LNCAP (cell line): ENCODE results near the gene KCNH4.
A peak's percentile ranks its signal among the peaks of the same experiment; 100 is the strongest.

ENCODE experiments used
- TF ChIP-seq, protein P1 (sequence below): fragments of 450-650 bp; IDR thresholded peaks from 2 replicates; pipeline ENCODE4 v1.5.1; 2017; ENCODE audit warnings: mild to moderate bottlenecking

Gene KCNH4

GRCh38 chr17:42125565-42125964, 55.4 kb downstream of the KCNH4 start:
- TF ChIP-seq, protein P1, sequence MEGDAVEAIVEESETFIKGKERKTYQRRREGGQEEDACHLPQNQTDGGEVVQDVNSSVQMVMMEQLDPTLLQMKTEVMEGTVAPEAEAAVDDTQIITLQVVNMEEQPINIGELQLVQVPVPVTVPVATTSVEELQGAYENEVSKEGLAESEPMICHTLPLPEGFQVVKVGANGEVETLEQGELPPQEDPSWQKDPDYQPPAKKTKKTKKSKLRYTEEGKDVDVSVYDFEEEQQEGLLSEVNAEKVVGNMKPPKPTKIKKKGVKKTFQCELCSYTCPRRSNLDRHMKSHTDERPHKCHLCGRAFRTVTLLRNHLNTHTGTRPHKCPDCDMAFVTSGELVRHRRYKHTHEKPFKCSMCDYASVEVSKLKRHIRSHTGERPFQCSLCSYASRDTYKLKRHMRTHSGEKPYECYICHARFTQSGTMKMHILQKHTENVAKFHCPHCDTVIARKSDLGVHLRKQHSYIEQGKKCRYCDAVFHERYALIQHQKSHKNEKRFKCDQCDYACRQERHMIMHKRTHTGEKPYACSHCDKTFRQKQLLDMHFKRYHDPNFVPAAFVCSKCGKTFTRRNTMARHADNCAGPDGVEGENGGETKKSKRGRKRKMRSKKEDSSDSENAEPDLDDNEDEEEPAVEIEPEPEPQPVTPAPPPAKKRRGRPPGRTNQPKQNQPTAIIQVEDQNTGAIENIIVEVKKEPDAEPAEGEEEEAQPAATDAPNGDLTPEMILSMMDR: no peak

DNA sequence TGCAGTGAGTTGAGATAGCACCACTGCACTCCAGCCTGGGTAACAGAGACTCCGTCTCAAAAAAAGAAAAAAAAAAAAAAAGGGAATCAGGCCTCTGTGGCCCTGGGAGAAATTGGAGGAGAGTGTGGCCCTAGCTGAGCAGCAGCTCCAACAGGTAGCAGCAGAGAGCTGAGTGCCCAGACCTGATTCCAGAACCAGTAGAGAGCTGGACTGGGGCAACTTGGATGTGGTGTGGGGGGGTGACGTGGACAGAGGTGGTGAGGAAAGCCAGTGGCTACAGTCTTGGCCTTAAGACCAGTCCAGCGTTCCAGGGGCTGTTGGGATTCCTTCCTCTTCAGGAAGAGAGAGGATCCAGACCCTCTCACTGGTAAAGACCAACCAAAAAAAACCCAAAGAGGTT, 56.7 kb downstream of the KCNH4 start:
- TF ChIP-seq, protein P1: no peak

DNA sequence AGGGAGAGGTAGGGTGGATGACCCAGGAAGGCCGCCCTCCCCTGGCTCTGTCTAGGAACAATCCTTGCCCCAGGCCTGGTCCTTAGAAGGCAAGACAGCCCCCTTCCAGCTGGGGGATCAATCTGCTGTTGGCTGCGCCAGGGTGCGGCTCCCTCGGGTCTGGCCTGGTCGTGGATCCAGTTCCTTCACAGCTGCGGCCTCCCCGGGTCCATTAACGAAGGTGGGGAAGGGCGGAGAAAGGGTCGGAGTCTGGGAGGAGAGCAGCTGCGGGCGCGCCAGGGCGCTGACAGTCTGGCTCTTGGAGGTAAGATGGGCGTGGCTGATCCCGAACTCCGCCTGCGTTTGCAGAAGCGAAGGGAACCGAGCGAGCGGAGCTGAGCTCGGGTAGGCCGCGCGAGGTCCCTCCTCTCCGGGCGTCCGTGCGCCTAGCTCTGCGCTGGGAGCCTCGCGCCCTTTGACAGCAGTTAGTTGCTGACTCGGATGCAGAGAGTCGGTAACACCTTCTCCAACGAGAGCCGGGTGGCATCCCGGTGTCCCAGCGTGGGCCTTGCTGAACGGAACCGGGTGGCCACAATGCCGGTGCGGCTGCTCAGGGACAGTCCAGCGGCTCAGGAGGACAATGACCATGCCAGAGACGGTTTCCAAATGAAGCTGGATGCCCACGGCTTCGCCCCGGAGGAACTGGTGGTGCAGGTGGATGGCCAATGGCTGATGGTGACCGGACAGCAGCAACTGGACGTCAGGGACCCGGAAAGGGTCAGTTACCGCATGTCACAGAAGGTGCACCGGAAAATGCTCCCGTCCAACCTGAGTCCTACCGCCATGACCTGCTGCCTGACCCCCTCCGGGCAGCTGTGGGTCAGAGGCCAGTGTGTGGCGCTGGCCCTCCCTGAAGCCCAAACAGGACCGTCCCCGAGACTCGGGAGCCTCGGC, 58.3 kb downstream of the KCNH4 start, which contains the start of gene HSPB9:
HSPB9 (plus strand) TSS at position 434 of the 933 bp plus-strand sequence; CDS start at position 481, 47 bp downstream.
- TF ChIP-seq, protein P1: no peak

GRCh38 chr17:42120770-42121769, 59.9 kb downstream of the KCNH4 start, which contains the start of gene KAT2A:
TSS of gene KAT2A (minus strand) at chr17:42121367. CDS start at chr17:42121304, 63 bp downstream.
- TF ChIP-seq, protein P1: no peak

DNA sequence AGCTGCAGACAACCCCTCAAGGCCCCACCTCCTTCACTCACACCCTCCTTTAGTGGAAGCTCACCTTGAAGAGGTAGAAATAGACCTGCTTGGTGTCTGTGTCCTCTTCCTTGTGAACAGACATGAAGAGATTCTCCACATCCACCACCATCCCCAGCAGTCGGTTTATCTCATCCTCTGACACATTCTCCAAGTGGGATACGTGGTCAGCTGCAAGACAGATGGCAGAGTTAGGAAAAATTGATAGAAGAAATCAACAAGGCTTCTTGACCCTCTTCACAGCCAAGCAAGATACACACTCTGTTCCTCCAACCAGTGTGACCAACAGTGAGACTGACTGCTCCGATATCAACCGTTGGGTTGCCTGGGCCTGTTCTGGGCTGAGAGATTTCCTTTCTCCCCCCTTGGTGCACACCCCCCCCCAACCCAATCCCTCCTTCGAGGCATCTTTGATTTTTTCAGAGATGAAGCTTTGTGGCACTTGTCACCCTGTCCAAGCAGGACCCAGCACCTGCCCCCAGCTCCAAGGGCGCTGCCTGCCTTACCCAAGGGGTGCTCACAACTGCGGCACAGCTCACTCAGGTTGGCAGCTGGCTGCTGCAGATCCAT, 60.7 kb downstream of the KCNH4 start:
- TF ChIP-seq, protein P1: no peak

GRCh38 chr17:42119301-42119700, 61.6 kb downstream of the KCNH4 start:
- TF ChIP-seq, protein P1: no peak

DNA sequence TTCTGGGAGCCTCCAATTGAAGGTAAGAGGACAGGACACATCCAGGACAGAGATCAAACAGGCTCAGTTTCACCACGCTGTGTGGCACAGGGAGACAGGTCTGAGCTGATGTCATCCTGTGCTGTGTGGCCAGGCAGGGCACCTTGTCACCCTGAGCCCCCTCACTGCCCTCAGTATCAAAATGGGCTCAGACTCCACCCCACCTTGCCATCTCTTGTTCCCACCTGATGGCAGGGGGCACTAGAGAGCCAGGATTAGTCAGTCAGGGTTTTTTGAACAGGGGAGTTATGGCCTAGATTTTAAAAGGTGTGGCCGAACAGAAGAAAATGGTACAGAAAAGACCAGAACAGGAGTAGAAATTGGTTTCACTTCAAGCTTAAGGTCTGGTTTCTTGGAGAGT, 62.4 kb downstream of the KCNH4 start:
- TF ChIP-seq, protein P1: peak; percentile 44; the same call in 1 of the 2 replicates
